Subcutaneous adipose tissue (tissue), 4 donors: ENCODE results near the gene TMEFF1. TPM values are rescaled to one million over a fixed set of nuclear protein-coding genes. Genes with fewer than 3 reads are reported as not detected.

Source experiments
- total RNA-seq, 4 donors: library from RNA; depleted of rRNA; stranded (reverse); fragments of >200 nt; gene quantifications; one replicate each; pipeline ENCODE4 v1.1.0, GENCODE V29; 2016
- TF ChIP-seq, protein P1 (sequence below): fragments of 450-650 bp; IDR thresholded peaks from one replicate; pipeline ENCODE4 v1.5.1; 2016; ENCODE audit warnings: low read depth, mild to moderate bottlenecking, control low read depth, antibody characterized with exemption, moderate library complexity

Gene TMEFF1
- total RNA-seq, 4 donors from 2014 or later: 0.22 to 2.9 TPM; not detected in 2

DNA sequence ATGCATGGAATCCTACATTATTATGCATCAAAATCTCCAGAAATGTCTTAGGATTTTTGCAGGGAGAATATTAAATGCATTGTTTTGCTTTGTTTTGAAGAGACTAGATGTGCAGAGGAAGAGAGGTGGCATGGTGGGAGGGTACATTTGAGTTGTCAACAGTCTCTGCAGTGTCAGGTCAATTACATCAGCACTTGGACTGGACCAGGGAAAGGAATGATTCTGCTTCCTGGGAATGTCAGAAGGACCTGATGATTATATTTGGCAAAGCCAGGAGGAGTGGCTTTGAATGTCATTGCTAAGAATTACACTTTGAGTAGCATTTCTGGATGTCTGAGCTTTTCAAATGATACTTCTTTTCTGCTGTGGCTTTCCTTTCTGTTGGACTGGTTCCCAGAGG, 17.5 kb upstream of the TMEFF1 start:
- TF ChIP-seq, protein P1, sequence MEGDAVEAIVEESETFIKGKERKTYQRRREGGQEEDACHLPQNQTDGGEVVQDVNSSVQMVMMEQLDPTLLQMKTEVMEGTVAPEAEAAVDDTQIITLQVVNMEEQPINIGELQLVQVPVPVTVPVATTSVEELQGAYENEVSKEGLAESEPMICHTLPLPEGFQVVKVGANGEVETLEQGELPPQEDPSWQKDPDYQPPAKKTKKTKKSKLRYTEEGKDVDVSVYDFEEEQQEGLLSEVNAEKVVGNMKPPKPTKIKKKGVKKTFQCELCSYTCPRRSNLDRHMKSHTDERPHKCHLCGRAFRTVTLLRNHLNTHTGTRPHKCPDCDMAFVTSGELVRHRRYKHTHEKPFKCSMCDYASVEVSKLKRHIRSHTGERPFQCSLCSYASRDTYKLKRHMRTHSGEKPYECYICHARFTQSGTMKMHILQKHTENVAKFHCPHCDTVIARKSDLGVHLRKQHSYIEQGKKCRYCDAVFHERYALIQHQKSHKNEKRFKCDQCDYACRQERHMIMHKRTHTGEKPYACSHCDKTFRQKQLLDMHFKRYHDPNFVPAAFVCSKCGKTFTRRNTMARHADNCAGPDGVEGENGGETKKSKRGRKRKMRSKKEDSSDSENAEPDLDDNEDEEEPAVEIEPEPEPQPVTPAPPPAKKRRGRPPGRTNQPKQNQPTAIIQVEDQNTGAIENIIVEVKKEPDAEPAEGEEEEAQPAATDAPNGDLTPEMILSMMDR: no peak

DNA sequence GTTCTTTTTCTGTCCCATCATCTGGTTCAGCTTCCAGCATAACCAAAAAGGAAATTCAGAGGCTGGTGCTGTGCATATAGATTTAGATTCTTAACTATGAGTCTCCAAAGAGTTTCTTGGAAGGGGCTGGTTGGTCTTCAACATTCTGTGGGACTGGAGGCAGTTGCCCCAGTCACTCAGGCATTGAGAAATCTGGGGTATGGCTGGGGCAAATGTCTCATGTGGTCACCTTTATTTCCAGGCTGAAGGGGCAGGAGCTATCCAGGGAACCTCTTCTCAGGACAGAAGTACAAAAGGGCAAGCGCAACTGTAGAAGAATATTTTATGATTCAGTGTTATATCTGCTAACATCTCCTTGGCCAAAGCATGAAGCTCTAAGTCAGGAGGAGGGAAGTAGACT, 15.4 kb upstream of the TMEFF1 start:
- TF ChIP-seq, protein P1: no peak

DNA sequence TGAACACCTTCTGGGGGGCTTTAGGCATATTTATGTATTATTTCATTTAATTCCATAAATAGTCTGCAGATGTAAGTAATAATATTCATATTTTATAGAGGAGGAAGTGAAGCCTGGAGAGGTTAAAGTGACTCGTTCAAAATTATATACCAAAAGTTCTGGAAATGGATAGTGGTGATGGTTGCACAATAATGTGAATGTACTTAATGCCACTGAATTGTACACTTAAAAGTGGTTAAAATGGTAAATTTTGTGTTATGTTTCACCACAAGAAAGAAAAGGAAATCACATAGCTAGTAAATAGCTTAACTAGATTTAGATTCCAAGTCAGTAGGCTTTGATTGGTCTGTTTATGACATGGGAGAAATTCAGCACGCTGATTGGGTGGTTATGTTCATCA, 13.0 kb upstream of the TMEFF1 start:
- TF ChIP-seq, protein P1: no peak

DNA sequence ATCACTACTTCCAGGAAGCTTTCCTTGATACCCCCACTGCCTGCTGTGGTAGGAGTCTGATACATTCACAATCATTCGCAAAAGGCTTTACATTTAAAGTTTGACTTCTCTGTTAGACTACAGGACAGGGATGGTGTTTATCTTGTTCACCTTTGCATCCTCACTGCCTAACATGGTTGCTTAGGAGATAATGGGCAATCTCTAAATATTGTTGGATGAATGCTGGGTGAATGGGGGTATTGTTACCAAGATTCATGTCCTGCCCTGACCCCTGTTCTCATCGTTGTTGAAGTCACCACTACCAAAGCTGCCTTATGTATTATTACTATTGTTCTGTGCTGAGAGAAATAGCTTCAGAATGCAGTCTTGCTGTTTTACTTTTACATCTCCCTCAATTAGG, 7.7 kb upstream of the TMEFF1 start:
- TF ChIP-seq, protein P1: no peak

DNA sequence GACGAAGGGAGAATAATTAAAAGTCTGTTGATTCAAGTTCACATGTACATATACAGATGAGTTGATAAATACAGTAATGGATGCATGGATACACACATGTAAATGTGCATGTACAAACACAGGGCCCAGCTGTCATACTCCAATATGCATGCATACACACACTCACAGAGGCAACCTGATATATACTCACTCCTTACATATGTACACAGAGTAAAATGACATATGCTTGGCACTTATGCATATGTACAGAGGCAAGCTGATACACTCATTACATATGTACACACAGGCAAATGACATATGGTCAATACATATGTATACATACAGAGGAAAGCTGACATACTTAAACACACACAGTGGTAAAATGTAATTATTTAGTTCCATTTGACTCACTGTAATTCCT, 7.2 kb upstream of the TMEFF1 start:
- TF ChIP-seq, protein P1: no peak

DNA sequence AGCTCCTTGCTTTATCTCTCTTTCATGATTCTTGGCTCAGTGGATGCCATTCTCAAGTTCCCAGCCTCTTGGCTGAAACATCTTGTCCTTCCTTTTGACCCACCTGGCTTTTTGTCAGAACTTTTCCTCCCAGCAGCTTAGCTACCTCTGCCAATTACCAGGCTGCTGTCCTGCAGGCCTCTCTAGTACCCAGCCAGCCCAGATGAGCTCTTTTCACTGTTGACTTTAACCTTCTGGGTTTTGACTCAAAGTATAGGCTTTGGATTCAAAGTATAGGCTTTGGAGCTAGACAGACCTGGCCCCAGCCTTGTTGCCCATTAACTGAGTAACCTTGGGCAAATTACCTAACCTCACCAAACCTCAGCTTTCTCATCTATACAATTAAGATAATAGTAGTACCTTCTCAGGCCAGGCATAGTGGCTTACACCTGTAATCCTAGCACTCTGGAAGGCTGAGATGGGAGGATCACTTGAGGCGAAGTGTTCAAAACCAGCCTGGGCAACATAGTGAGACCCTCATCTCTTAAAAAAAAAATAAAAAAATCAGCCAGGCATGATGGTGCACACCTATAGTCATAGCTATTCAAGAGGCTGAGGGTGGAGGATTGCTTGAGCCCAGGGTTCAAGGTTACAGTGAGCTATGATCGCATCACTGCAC, 6.6 kb upstream of the TMEFF1 start:
- TF ChIP-seq, protein P1: no peak

DNA sequence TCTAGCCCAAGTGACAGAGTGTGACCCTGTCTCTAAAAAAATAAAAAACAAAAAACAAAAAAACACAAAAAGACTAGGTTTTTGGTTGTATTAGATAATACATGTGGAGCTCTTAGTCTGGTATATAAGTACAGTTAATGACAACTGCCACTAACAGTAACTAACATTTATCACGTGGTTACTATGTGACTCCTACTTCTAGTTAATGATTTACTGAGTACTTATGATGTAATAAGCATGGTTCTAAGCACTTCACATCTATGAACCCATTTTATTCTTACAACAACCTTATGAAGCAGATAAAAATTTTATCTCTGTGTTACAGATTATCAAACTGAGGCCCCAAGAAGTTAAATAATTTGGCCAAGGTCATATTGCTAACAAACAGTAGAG, 6.1 kb upstream of the TMEFF1 start:
- TF ChIP-seq, protein P1: no peak
